ENCODE data around the gene ATP5MK.
A peak's percentile ranks its signal among the peaks of the same experiment; 100 is the strongest.

Gene ATP5MK, protein sequence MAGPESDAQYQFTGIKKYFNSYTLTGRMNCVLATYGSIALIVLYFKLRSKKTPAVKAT

DNA sequence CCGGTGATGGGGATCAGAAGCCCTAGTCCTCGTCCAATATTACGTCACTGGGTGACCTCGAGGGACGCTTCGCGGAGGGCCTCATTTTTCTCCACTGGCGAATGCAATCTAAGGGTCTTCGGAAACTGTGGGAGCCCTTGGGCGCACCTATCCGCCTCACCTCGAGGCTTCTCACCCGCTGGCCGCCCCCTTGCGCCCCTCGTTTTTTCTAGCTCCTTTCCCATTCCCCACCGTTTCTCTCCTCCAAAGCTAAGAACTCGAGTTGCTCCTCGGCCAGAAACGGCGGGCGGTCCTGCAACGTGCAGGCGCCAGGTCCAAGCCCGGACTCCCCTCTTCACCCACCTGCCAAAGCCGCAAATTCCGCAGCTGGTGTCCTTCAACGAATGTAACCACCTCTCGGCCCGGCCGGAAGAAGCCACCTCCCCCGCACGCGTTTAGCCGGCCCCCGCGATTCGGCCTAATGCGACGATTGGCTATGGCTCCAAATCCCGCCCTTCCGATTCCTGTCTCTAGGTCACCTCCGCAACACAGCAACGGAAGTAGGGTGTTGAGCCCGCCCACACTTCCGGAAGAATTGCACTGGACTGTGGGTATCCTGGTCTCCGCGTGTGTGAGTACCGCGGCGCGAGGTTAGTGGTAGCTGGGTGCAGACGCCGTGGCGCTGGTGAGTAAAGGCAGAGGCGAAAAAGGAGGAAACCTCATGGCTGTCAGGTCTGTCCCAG, at the start of gene ATP5MK, which contains the start of gene PDCD11:
TSS of gene ATP5MK (minus strand) at position 409 of the 722 bp plus-strand sequence. CDS start 4,018 bp downstream, outside the sequence.
TSS of gene PDCD11 (plus strand) at position 560 of the 722 bp plus-strand sequence. CDS start 1,801 bp downstream, outside the sequence.
- intact Hi-C loops (cut with micrococcal nuclease): no loop called here
- peaks cover 70% of the 10 kb centered on the region for H3K36me3 Mint-ChIP-seq (ENCODE audit: low read depth)
- peak within 1 kb of the TSS; percentile 93 for H3K4me3 Mint-ChIP-seq
- no peaks in the 10 kb centered on the region for H3K9me3 Mint-ChIP-seq
- H3K27me3 Mint-ChIP-seq: no peaks in the 10 kb centered on the region
- H3K4me1 Mint-ChIP-seq (ENCODE audit: low read depth): peaks cover 42% of the 10 kb centered on the region
- peak within 1 kb of the TSS; percentile 90 for H3K27ac Mint-ChIP-seq

DNA sequence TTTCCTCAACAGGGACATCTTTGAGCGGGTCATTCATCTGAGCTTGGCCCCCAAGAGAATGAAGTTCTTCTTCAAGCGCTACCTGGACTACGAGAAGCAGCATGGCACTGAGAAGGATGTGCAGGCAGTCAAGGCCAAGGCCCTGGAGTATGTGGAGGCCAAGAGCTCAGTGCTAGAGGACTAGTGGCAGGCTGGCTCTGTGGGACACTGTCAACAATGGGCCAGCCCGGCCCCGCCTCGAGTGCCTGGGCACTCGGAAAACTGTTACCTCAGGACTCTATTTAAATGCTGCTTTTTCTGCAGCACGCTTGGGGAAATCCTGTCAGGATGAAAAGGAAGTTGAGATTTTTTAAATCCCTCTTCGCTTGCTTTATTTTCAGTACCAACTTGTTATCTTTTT, 49.1 kb upstream of the ATP5MK start:
- H3K36me3 Mint-ChIP-seq (ENCODE audit: low read depth): peaks cover 97% of the 10 kb centered on the region
- peaks cover 71% of the 10 kb centered on the region for H3K4me1 Mint-ChIP-seq (ENCODE audit: low read depth)
- intact Hi-C loops (cut with micrococcal nuclease): loop anchor here (5.0 kb wide), 1 partner anchor 37 kb away; no protein-coding TSS in a partner anchor
- no peak overlapping the region for H3K27ac Mint-ChIP-seq
- H3K27me3 Mint-ChIP-seq: no peaks in the 10 kb centered on the region
- no peaks in the 10 kb centered on the region for H3K9me3 Mint-ChIP-seq
- H3K4me3 Mint-ChIP-seq: no peak overlapping the region

DNA sequence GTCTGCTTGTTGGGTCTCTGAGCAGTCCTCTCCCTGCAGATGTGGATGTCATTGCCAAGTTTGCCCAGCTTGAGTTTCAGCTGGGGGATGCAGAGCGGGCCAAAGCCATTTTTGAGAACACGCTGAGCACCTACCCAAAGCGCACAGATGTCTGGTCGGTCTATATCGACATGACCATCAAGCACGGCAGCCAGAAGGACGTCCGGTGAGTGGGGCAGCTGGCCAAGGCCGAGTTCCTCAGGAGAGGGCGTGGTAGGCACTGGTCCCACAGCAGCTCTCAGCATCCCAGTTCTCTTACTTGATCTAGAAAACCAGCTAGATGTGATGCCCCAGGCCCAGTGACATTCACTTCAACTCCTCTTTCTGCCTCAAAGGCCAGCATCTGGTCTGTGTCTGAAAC, 48.2 kb upstream of the ATP5MK start:
- intact Hi-C loops (cut with micrococcal nuclease): no loop called here
- Mint-ChIP-seq H3K4me1 (ENCODE audit: low read depth) (peaks cover 62% of the 10 kb centered on the region), H3K9me3 (no peaks in the 10 kb centered on the region), H3K27ac (peak overlapping the region; percentile 6), H3K4me3 (no peak overlapping the region), H3K36me3 (ENCODE audit: low read depth) (peaks cover 97% of the 10 kb centered on the region), H3K27me3 (no peaks in the 10 kb centered on the region)

DNA sequence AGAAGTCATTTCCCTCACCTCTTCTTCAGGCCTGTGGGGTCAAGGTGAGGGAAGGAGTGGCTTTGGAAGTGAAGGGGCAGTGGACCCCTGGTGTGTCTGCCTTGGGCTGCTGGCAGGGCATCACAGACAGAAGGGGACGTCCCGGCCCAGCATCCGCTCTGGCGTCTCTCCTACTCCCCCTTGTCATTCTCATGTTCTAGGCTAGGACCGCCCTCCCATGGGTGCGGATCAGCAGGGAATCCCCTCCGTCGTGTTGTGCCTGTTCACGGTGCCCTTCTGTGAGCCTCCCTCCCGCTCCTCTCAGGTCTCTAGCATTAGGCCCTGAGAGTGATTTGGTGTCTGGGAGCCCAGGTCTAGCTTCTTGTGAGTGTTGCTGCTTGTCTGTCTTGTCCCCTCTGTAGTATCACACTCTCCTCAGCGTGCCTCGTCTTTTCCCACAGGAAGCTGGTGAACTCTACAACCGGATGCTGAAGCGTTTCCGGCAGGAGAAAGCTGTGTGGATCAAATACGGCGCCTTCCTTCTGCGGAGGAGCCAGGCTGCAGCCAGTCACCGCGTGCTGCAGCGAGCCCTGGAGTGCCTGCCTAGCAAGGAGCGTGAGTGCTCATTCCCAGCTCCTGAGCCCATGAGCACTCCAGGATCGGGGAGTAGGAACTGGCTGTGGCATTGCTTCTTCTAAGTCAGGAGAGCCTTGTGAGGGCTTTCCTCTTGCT, 47.4 kb upstream of the ATP5MK start:
- Mint-ChIP-seq H3K27me3 (no peaks in the 10 kb centered on the region), H3K36me3 (ENCODE audit: low read depth) (peaks cover 97% of the 10 kb centered on the region), H3K9me3 (no peaks in the 10 kb centered on the region), H3K4me1 (ENCODE audit: low read depth) (peaks cover 53% of the 10 kb centered on the region), H3K4me3 (no peak overlapping the region), H3K27ac (peak overlapping the region; percentile 6)
- intact Hi-C loops (cut with micrococcal nuclease): no loop called here

DNA sequence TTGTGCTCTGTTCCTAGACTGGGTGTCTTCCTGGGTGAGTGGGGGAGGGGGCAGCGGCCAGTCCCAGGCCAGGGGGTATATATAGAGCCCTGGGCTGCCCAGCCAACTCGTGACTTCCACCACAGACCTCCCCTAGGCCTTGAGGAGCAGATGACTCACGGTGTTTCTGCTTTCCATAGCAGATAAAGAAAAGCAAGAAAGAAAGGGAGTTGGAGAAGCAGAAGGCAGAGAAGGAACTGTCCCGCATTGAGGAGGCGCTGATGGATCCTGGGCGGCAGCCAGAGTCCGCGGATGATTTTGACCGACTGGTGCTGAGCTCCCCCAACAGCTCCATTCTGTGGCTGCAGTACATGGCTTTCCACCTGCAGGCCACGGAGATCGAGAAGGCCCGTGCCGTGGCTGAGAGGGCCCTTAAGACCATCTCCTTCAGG, 45.8 kb upstream of the ATP5MK start:
- peaks cover 40% of the 10 kb centered on the region for H3K4me1 Mint-ChIP-seq (ENCODE audit: low read depth)
- H3K27ac Mint-ChIP-seq: peak overlapping the region; percentile 12
- H3K27me3 Mint-ChIP-seq: no peaks in the 10 kb centered on the region
- H3K4me3 Mint-ChIP-seq: no peak overlapping the region
- intact Hi-C loops (cut with micrococcal nuclease): no loop called here
- no peaks in the 10 kb centered on the region for H3K9me3 Mint-ChIP-seq
- H3K36me3 Mint-ChIP-seq (ENCODE audit: low read depth): peaks cover 96% of the 10 kb centered on the region

DNA sequence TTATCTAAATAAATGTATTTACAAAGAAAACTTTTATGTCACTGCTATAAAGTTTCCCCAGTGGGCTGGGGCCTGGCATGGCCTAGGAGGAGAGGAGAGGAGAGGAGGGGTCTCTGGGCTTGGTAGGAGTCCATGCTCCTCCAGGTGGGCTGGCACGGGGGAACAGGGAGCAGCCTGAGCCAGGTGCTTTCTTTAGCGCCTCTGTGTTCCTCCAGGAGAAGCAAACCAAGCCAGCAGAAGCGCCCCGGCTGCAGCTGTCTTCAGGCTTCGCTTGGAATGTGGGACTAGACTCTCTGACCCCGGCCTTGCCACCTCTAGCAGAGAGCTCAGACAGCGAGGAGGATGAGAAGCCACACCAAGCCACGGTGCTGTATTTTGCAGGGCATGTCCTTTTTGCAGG, 45.3 kb upstream of the ATP5MK start:
- Mint-ChIP-seq H3K9me3 (no peaks in the 10 kb centered on the region), H3K4me3 (no peak overlapping the region), H3K4me1 (ENCODE audit: low read depth) (peaks cover 35% of the 10 kb centered on the region), H3K27ac (peak overlapping the region; percentile 12), H3K36me3 (ENCODE audit: low read depth) (peaks cover 96% of the 10 kb centered on the region), H3K27me3 (no peaks in the 10 kb centered on the region)
- intact Hi-C loops (cut with micrococcal nuclease): no loop called here

GRCh38 chr10:103441206-103441605, 44.9 kb upstream of the ATP5MK start:
- H3K4me1 Mint-ChIP-seq (ENCODE audit: low read depth): peaks cover 31% of the 10 kb centered on the region
- no peaks in the 10 kb centered on the region for H3K9me3 Mint-ChIP-seq
- no peak overlapping the region for H3K4me3 Mint-ChIP-seq
- H3K27ac Mint-ChIP-seq: no peak overlapping the region
- intact Hi-C loops (cut with micrococcal nuclease): no loop called here
- no peaks in the 10 kb centered on the region for H3K27me3 Mint-ChIP-seq
- peaks cover 96% of the 10 kb centered on the region for H3K36me3 Mint-ChIP-seq (ENCODE audit: low read depth)

DNA sequence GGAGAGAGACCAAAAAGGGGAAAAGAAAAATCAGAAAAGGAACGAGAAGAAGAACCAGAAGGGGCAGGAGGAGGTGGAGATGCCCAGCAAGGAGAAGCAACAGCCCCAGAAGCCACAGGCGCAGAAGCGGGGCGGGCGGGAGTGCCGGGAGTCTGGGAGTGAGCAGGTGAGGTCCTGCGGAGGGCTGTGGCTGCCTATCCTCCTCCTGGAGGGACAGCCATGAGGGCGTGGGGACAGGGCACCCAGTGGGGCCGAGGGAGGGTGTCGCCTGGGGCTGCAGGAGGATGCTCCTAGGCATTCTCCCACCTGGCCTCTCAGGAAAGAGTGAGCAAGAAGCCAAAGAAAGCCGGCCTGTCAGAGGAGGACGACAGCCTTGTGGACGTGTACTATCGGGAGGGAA, 44.1 kb upstream of the ATP5MK start:
- intact Hi-C loops (cut with micrococcal nuclease): no loop called here
- H3K4me1 Mint-ChIP-seq (ENCODE audit: low read depth): peaks cover 24% of the 10 kb centered on the region
- no peaks in the 10 kb centered on the region for H3K27me3 Mint-ChIP-seq
- H3K9me3 Mint-ChIP-seq: no peaks in the 10 kb centered on the region
- H3K4me3 Mint-ChIP-seq: no peak overlapping the region
- H3K27ac Mint-ChIP-seq: no peak overlapping the region
- peaks cover 96% of the 10 kb centered on the region for H3K36me3 Mint-ChIP-seq (ENCODE audit: low read depth)

GRCh38 chr10:103439776-103440175, 43.5 kb upstream of the ATP5MK start:
- H3K27me3 Mint-ChIP-seq: no peaks in the 10 kb centered on the region
- no peak overlapping the region for H3K4me3 Mint-ChIP-seq
- H3K27ac Mint-ChIP-seq: no peak overlapping the region
- intact Hi-C loops (cut with micrococcal nuclease): no loop called here
- no peaks in the 10 kb centered on the region for H3K9me3 Mint-ChIP-seq
- H3K4me1 Mint-ChIP-seq (ENCODE audit: low read depth): peaks cover 17% of the 10 kb centered on the region
- peaks cover 96% of the 10 kb centered on the region for H3K36me3 Mint-ChIP-seq (ENCODE audit: low read depth)

DNA sequence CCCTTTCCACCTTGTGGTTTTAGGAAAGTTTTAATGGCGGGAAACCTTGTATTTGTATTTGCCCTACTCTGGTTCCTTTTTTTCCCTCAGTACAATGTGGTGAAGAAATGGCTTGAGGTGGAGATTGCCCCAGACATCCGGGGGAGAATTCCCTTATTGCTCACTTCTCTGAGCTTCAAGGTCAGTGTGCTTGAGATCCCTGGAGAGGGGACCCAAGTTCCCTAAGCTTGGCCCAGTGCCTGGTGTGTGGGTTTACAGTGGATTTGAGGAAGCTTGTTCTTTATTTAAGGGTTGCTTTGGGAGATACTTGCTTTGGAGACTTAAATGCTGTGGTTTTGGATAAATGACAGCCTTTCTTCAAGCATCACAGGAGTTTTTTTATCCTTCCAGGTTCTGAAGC, 37.6 kb upstream of the ATP5MK start:
- H3K4me3 Mint-ChIP-seq: no peak overlapping the region
- peaks cover 98% of the 10 kb centered on the region for H3K36me3 Mint-ChIP-seq (ENCODE audit: low read depth)
- H3K27ac Mint-ChIP-seq: no peak overlapping the region
- H3K27me3 Mint-ChIP-seq: no peaks in the 10 kb centered on the region
- intact Hi-C loops (cut with micrococcal nuclease): no loop called here
- H3K4me1 Mint-ChIP-seq (ENCODE audit: low read depth): peaks cover 16% of the 10 kb centered on the region
- H3K9me3 Mint-ChIP-seq: no peaks in the 10 kb centered on the region

DNA sequence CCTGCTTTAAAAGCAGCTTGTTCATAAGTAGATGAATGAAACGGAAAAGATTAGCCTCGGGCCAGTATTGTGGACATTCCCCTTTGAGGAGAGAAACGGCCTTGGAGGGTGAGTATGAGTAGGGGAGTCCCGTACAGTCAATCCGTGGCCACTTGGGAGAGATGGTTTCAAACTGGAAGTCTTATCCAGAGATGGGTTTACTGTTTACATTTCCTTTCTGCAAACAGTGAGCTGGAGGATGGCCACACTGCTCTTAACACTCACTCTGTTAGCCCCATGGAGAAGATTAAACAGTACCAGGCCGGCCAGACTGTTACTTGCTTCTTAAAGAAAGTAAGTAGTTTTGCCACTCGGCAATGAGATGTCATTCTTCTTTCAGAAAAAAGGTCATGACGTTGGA, 35.6 kb upstream of the ATP5MK start:
- H3K27ac Mint-ChIP-seq: no peak overlapping the region
- peaks cover 99% of the 10 kb centered on the region for H3K36me3 Mint-ChIP-seq (ENCODE audit: low read depth)
- no peaks in the 10 kb centered on the region for H3K9me3 Mint-ChIP-seq
- H3K27me3 Mint-ChIP-seq: no peaks in the 10 kb centered on the region
- intact Hi-C loops (cut with micrococcal nuclease): no loop called here
- H3K4me1 Mint-ChIP-seq (ENCODE audit: low read depth): peaks cover 16% of the 10 kb centered on the region
- H3K4me3 Mint-ChIP-seq: no peak overlapping the region

DNA sequence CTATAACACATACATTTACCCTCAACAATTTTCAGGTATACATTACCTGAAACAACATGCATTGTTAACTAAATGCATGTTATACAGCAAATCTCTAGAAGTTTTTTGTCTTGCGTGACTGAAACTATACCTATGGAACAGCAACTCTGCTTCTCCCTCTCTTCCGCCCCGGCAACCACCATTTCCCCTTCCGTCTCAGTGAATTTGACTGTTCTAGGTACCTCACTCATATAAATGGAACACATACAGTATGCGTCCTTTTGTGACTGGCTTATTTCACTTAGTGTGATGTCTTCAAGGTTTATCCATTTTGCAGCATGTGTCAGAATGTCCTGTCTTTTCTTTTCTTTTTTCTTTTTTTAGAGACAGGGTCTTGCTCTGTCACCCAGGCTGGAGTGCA, 33.4 kb upstream of the ATP5MK start:
- H3K4me3 Mint-ChIP-seq: no peak overlapping the region
- H3K36me3 Mint-ChIP-seq (ENCODE audit: low read depth): peaks cover 98% of the 10 kb centered on the region
- no peaks in the 10 kb centered on the region for H3K9me3 Mint-ChIP-seq
- H3K4me1 Mint-ChIP-seq (ENCODE audit: low read depth): peaks cover 16% of the 10 kb centered on the region
- H3K27ac Mint-ChIP-seq: no peak overlapping the region
- H3K27me3 Mint-ChIP-seq: no peaks in the 10 kb centered on the region
- intact Hi-C loops (cut with micrococcal nuclease): no loop called here

GRCh38 chr10:103428989-103429643, 32.8 kb upstream of the ATP5MK start:
- Mint-ChIP-seq H3K9me3 (no peaks in the 10 kb centered on the region), H3K4me3 (no peak overlapping the region), H3K4me1 (ENCODE audit: low read depth) (peaks cover 15% of the 10 kb centered on the region), H3K36me3 (ENCODE audit: low read depth) (peaks cover 99% of the 10 kb centered on the region), H3K27ac (no peak overlapping the region), H3K27me3 (no peaks in the 10 kb centered on the region)
- intact Hi-C loops (cut with micrococcal nuclease): no loop called here

GRCh38 chr10:103427866-103428265, 31.6 kb upstream of the ATP5MK start:
- peaks cover 3% of the 10 kb centered on the region for H3K4me1 Mint-ChIP-seq (ENCODE audit: low read depth)
- H3K36me3 Mint-ChIP-seq (ENCODE audit: low read depth): peaks cover 99% of the 10 kb centered on the region
- intact Hi-C loops (cut with micrococcal nuclease): no loop called here
- no peak overlapping the region for H3K27ac Mint-ChIP-seq
- no peak overlapping the region for H3K4me3 Mint-ChIP-seq
- no peaks in the 10 kb centered on the region for H3K9me3 Mint-ChIP-seq
- H3K27me3 Mint-ChIP-seq: no peaks in the 10 kb centered on the region

Measured in dendritic cell treated with granulocyte-macrophage colony-stimulating factor and Interleukin-4, amounts not matched to agents 40 ng/mL and 50 ng/mL, for 4 days (primary cell).